H9 (cell line): ENCODE results near the gene MAGI1. TPM values are rescaled to one million over a fixed set of nuclear protein-coding genes. Genes with fewer than 3 reads are reported as not detected.

Experiments
- DNase-seq: peaks from one replicate; pipeline ENCODE4 v3.0.0-alpha.2; 2017
- H2AFZ ChIP-seq: one replicate; pipeline ENCODE4 v1.6.1; 2013; ENCODE audit warnings: mild to moderate bottlenecking, low read length, control low read depth, moderate library complexity
- H2AK5ac ChIP-seq: 2 replicates; pipeline ENCODE4 v1.6.1; 2013; ENCODE audit warnings: low read length, control low read depth, mixed read lengths; ENCODE audit not compliant: insufficient read length
- H2BK120ac ChIP-seq: one replicate; pipeline ENCODE4 v1.6.1; 2013; ENCODE audit warnings: low read depth, mild to moderate bottlenecking, low read length, control low read depth, inconsistent platforms; ENCODE audit not compliant: poor library complexity, severe bottlenecking
- H2BK12ac ChIP-seq: 2 replicates; pipeline ENCODE4 v1.6.1; 2013; ENCODE audit warnings: low read length, control low read depth, mixed read lengths, low read depth; ENCODE audit not compliant: insufficient read length
- H2BK15ac ChIP-seq: 2 replicates; pipeline ENCODE4 v1.6.1; 2013; ENCODE audit warnings: low read depth, low read length, control low read depth
- H2BK20ac ChIP-seq: one replicate; pipeline ENCODE4 v1.6.1; 2013; ENCODE audit warnings: low read depth, mild to moderate bottlenecking, low read length, control low read depth, inconsistent platforms; ENCODE audit not compliant: poor library complexity, severe bottlenecking
- H2BK5ac ChIP-seq: 2 replicates; pipeline ENCODE4 v1.6.1; 2013; ENCODE audit warnings: low read length, control low read depth, mixed read lengths; ENCODE audit not compliant: insufficient read length
- H3K14ac ChIP-seq: 2 replicates; pipeline ENCODE4 v1.6.1; 2013; ENCODE audit warnings: low read length, control low read depth; ENCODE audit not compliant: insufficient read depth
- H3K18ac ChIP-seq: 2 replicates; pipeline ENCODE4 v1.6.1; 2013; ENCODE audit warnings: low read depth, mild to moderate bottlenecking, mixed read lengths, low read length, control low read depth; ENCODE audit not compliant: insufficient read length
- H3K23ac ChIP-seq: 2 replicates; pipeline ENCODE4 v1.6.1; 2013; ENCODE audit warnings: low read length, control low read depth, mixed read lengths, low read depth; ENCODE audit not compliant: insufficient read length
- H3K23me2 ChIP-seq: 2 replicates; pipeline ENCODE4 v1.6.1; 2013; ENCODE audit warnings: low read depth, mild to moderate bottlenecking, mixed read lengths, low read length, control low read depth; ENCODE audit not compliant: insufficient read length, poor library complexity, severe bottlenecking
- H3K27ac ChIP-seq: 2 replicates; pipeline ENCODE4 v1.5.1; 2013; ENCODE audit warnings: low read length, control low read depth, mixed read lengths, low read depth; ENCODE audit not compliant: insufficient read length
- H3K27me3 ChIP-seq: 2 replicates; pipeline ENCODE4 v1.6.1; 2013; ENCODE audit warnings: low read length, control low read depth, inconsistent platforms; ENCODE audit not compliant: insufficient read depth
- H3K4ac ChIP-seq: 2 replicates; pipeline ENCODE4 v1.6.1; 2013; ENCODE audit warnings: low read depth, mild to moderate bottlenecking, control low read depth, inconsistent platforms, low read length, moderate library complexity
- H3K4me1 ChIP-seq: 2 replicates; pipeline ENCODE4 v1.6.1; 2013; ENCODE audit warnings: low read length, control low read depth, inconsistent platforms; ENCODE audit not compliant: insufficient read depth
- H3K4me2 ChIP-seq: 2 replicates; pipeline ENCODE4 v1.6.1; 2013; ENCODE audit warnings: low read length, control low read depth, mixed read lengths; ENCODE audit not compliant: insufficient read length, insufficient read depth
- H3K56ac ChIP-seq: 2 replicates; pipeline ENCODE4 v1.6.1; 2013; ENCODE audit warnings: low read depth, mild to moderate bottlenecking, mixed read lengths, low read length, control low read depth; ENCODE audit not compliant: insufficient read length
- H3K79me1 ChIP-seq: 2 replicates; pipeline ENCODE4 v1.6.1; 2013; ENCODE audit warnings: low read depth, mild to moderate bottlenecking, moderate library complexity, low read length, control low read depth, inconsistent platforms; ENCODE audit not compliant: insufficient read depth, poor library complexity, severe bottlenecking
- H3K79me2 ChIP-seq: 2 replicates; pipeline ENCODE4 v1.6.1; 2013; ENCODE audit warnings: low read length, control low read depth, inconsistent platforms; ENCODE audit not compliant: insufficient read depth
- H3K9ac ChIP-seq: 2 replicates; pipeline ENCODE4 v1.6.1; 2013; ENCODE audit warnings: low read length, control low read depth, mixed read lengths; ENCODE audit not compliant: insufficient read length; ENCODE audit errors: extremely low read depth
- H3K9me3 ChIP-seq: one replicate; pipeline ENCODE4 v1.6.1; 2013; ENCODE audit warnings: low read depth, low read length, inconsistent platforms; ENCODE audit not compliant: control insufficient read depth
- H3T11ph ChIP-seq: one replicate; pipeline ENCODE4 v1.6.1; 2013; ENCODE audit warnings: mild to moderate bottlenecking, low read length, control low read depth, inconsistent platforms
- H4K20me1 ChIP-seq: one replicate; pipeline ENCODE4 v1.6.1; 2013; ENCODE audit not compliant: control insufficient read depth, insufficient read length, insufficient read depth
- H4K5ac ChIP-seq: 2 replicates; pipeline ENCODE4 v1.6.1; 2013; ENCODE audit warnings: low read depth, mild to moderate bottlenecking, mixed read lengths, low read length, control low read depth; ENCODE audit not compliant: insufficient read length
- H4K8ac ChIP-seq: replicated peaks from 2 replicates; pipeline ENCODE4 v1.6.1; 2013; ENCODE audit warnings: low read length, control low read depth, mixed read lengths, low read depth; ENCODE audit not compliant: insufficient read length
- H4K91ac ChIP-seq: 2 replicates; pipeline ENCODE4 v1.6.1; 2013; ENCODE audit warnings: low read depth, mild to moderate bottlenecking, moderate library complexity, mixed read lengths, low read length, control low read depth; ENCODE audit not compliant: insufficient read length
- H3K27ac Mint-ChIP-seq, 3 experiments: 2 replicates in 2 of 3; 3 replicates in 1 of 3; pipeline ENCODE4 v1.8.0; 2020 to 2021; ENCODE audit warnings: mixed read lengths in 3 of 3, mild to moderate bottlenecking in 1 of 3, moderate library complexity in 1 of 3
- H3K27me3 Mint-ChIP-seq: 2 replicates; pipeline ENCODE4 v1.8.0; 2021; ENCODE audit warnings: low read depth, mild to moderate bottlenecking, moderate library complexity, mixed read lengths
- H3K36me3 Mint-ChIP-seq, 3 experiments: 2 replicates in 2 of 3; 3 replicates in 1 of 3; pipeline ENCODE4 v1.8.0; 2020 to 2021; ENCODE audit warnings: low read depth in 3 of 3, mixed read lengths in 3 of 3; ENCODE audit not compliant: insufficient read depth in 1 of 3
- H3K4me1 Mint-ChIP-seq, 2 experiments: 2 replicates each; pipeline ENCODE4 v1.8.0; 2020; ENCODE audit warnings: mixed read lengths in 2 of 2
- H3K4me3 Mint-ChIP-seq, 2 experiments: 2 replicates in 1 of 2; 3 replicates in 1 of 2; pipeline ENCODE4 v1.8.0; 2020 to 2021; ENCODE audit warnings: mild to moderate bottlenecking in 2 of 2, mixed read lengths in 2 of 2, moderate library complexity in 1 of 2
- H3K9me3 Mint-ChIP-seq, 2 experiments: 2 replicates in 1 of 2; 3 replicates in 1 of 2; pipeline ENCODE4 v1.8.0; 2020; ENCODE audit warnings: mild to moderate bottlenecking in 2 of 2, mixed read lengths in 2 of 2, moderate library complexity in 1 of 2
- CTCF ChIP-seq: fragments of 200-600 bp; sonication (generic); conservative IDR thresholded peaks from 3 replicates; pipeline ENCODE4 v1.8.0; 2021; ENCODE audit warnings: antibody characterized with exemption, mild to moderate bottlenecking
- WGBS: extraction: QIAGEN DNeasy Blood & Tissue Kit; methylation state at CpG from one replicate; pipeline ENCODE4 v1.1.7; 2013; ENCODE audit warnings: missing lambda C conversion rate, low lambda C conversion rate, mixed read lengths; ENCODE audit not compliant: insufficient read length; ENCODE audit errors: extremely low coverage; 5-methylcytosine and 5-hydroxymethylcytosine counted together
- total RNA-seq: library from RNA; stranded (reverse); gene quantifications from 2 replicates; pipeline ENCODE4 v1.2.1, GENCODE V29; 2021

The MAGI1 gene
- total RNA-seq, 1 experiment from 2014 or later = 65.7 TPM

- Mint-ChIP-seq H3K36me3 (no peaks in the 10 kb centered on the region), H3K27me3 (peaks cover 3% of the 10 kb centered on the region), H3K4me3 (no peak overlapping the region), H3K9me3 (no peaks in the 10 kb centered on the region; a peak in 1 of 5 replicates), H3K4me1 (peaks cover 7 to 8% of the 10 kb centered on the region in 2 experiments), H3K27ac (no peak overlapping the region)
- no CpG with 5 or more reads among the region's 2 CpGs for WGBS
- Histone ChIP-seq H3K23me2 (no peaks in the 10 kb centered on the region), H4K5ac (no peak overlapping the region), H2AK5ac (no peak overlapping the region), H4K20me1 (no peaks in the 10 kb centered on the region), H3K4me1 (no peaks in the 10 kb centered on the region), H4K91ac (no peak overlapping the region), H3K4me2 (no peak overlapping the region), H3T11ph (no peak overlapping the region), H3K27me3 (no peaks in the 10 kb centered on the region), H2BK120ac (no peak overlapping the region), H3K9me3 (no peaks in the 10 kb centered on the region), H3K56ac (no peak overlapping the region), H3K27ac (no peak overlapping the region), H3K9ac (no peak overlapping the region), H3K23ac (no peak overlapping the region), H3K79me2 (no peaks in the 10 kb centered on the region), H2BK5ac (no peak overlapping the region), H2BK20ac (no peak overlapping the region), H3K14ac (no peak overlapping the region), H3K79me1 (no peaks in the 10 kb centered on the region), H3K18ac (no peak overlapping the region), H2BK15ac (no peak overlapping the region), H3K4ac (no peak overlapping the region), H4K8ac (no peak overlapping the region), H2AFZ (no peak overlapping the region), H2BK12ac (no peak overlapping the region)
- no peak for TF ChIP-seq CTCF
- no peak for DNase-seq
Observed at GRCh38 chr3:65313666-65314065, 725.1 kb downstream of the MAGI1 start.
